B cell (primary cell): ENCODE results near the gene ANTXRL.

Experiments
- CTCF ChIP-seq: fragments of 200-600 bp; IDR thresholded peaks from one replicate; pipeline ENCODE4 v1.8.0; 2022; ENCODE audit warnings: antibody characterized with exemption, mild to moderate bottlenecking
- EZH2 ChIP-seq: IDR thresholded peaks from 2 replicates; pipeline ENCODE4 v1.6.1; 2012; ENCODE audit warnings: borderline replicate concordance, low read depth, mild to moderate bottlenecking, moderate library complexity, low read length; ENCODE audit not compliant: insufficient read depth, poor library complexity, severe bottlenecking

DNA sequence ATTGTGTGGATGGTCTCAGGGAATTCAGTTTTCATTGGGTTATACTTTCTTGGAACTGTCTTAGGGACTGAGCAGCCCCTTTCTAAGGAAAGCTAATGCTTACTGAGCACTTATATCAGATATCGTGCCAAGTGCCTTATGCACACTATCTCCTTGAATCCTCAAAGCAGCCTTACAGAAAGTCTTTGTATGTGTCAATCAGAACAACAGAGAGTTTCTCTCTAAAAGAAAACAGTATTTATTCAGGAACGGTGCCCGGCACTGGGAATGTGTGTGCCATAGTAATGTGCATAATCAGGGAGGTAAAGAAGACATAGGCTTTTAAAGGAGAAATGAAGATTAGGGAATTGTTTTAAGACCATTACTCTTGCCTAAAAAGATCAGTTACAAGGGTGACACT, 17.3 kb downstream of the ANTXRL start:
- TF ChIP-seq CTCF (no peak), EZH2 (no peak)
